ENCODE data around the gene IRX2.

GRCh38 chr5:2699231-2699630 is 52.2 kb downstream of the IRX2 start:
- no peak for TF ChIP-seq CTCF (IDR thresholded peaks at IDR 0.05)
- no peak for TF ChIP-seq EZH2 (IDR thresholded peaks at IDR 0.05; ENCODE audit: borderline replicate concordance, insufficient read depth, low read depth, low read length, poor library complexity, severe bottlenecking)
